GM10266 (cell line): ENCODE results near the gene FRMD5.
"Not testable (repeated sequence)": the region's sequence is repeated elsewhere in the genome, so short reads cannot be mapped to it uniquely, and the experiment has no call there.

ENCODE experiments used
- DNase-seq: peaks from one replicate; pipeline ENCODE4 v3.0.0; 2012; ENCODE audit errors: extremely low spot score
- TF ChIP-seq, protein P1 (sequence below): IDR thresholded peaks from 2 replicates; pipeline ENCODE4 v1.5.1; 2012; ENCODE audit warnings: mild to moderate bottlenecking, low read depth; ENCODE audit not compliant: control insufficient read depth, insufficient read depth; ENCODE audit errors: missing control alignments

The FRMD5 gene

GRCh38 chr15:44010089-44010488 lies 185.0 kb downstream of the FRMD5 start:
- TF ChIP-seq, protein P1, sequence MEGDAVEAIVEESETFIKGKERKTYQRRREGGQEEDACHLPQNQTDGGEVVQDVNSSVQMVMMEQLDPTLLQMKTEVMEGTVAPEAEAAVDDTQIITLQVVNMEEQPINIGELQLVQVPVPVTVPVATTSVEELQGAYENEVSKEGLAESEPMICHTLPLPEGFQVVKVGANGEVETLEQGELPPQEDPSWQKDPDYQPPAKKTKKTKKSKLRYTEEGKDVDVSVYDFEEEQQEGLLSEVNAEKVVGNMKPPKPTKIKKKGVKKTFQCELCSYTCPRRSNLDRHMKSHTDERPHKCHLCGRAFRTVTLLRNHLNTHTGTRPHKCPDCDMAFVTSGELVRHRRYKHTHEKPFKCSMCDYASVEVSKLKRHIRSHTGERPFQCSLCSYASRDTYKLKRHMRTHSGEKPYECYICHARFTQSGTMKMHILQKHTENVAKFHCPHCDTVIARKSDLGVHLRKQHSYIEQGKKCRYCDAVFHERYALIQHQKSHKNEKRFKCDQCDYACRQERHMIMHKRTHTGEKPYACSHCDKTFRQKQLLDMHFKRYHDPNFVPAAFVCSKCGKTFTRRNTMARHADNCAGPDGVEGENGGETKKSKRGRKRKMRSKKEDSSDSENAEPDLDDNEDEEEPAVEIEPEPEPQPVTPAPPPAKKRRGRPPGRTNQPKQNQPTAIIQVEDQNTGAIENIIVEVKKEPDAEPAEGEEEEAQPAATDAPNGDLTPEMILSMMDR = no peak
- DNase-seq = no peak

- TF ChIP-seq, protein P1 = no peak
- no peak for DNase-seq
Measured at GRCh38 chr15:44009038-44009437, 186.0 kb downstream of the FRMD5 start.

DNA sequence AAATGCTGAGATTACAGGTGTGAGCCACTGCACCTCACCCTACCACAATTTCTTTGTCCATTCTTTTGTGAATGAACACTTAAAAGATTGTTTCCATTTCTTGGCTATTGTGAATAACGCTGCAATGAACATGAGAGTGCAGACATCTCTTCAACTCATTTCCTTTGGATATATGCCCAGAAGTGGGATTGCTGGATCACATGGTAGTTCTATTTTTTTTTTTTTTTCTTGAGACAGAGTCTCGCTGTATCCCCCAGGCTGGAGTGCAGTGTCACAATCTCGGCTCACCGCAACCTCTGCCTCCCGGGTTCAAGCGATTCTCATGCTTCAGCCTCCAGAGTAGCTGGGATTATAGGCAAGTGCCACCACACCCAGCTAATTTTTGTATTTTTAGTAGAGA lies 194.8 kb downstream of the FRMD5 start:
- not testable (repeated sequence) for DNase-seq

- TF ChIP-seq, protein P1 = no peak
- no peak for DNase-seq
Measured at GRCh38 chr15:43998607-43999006, 196.5 kb downstream of the FRMD5 start.

DNA sequence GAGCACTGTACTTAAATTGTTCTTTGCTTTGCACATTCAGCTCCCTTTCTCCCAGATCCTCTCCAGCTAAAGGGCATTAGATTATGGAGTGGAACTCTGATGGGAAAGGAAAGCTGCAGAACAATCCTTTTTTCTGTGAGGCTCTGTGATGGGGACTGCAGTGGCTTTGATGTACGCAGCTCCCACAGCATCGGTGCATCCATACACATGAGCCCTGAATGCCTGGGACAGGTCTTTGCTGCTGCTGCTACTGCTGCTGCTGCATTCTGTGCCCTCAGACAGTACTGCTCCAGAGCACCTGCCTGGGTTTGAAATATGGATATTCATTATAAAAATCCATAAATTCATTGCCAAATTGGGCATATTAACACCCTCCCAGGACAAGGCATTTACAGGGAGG lies 203.9 kb downstream of the FRMD5 start:
- DNase-seq = no peak
- TF ChIP-seq, protein P1 = no peak

GRCh38 chr15:43989938-43990337 lies 205.1 kb downstream of the FRMD5 start:
- DNase-seq = no peak
- TF ChIP-seq, protein P1 = no peak

- TF ChIP-seq, protein P1 = no peak
- no peak for DNase-seq
Measured at GRCh38 chr15:43988900-43989299, 206.2 kb downstream of the FRMD5 start.

- TF ChIP-seq, protein P1 = no peak
- no peak for DNase-seq
Measured at GRCh38 chr15:43987924-43988323, 207.1 kb downstream of the FRMD5 start.
